Fibroblast of skin of right biceps (primary cell): ENCODE results near the gene PIBF1.
"Not testable (repeated sequence)": the region's sequence is repeated elsewhere in the genome, so short reads cannot be mapped to it uniquely, and the experiment has no call there.

Experiments
- DNase-seq: peaks from one replicate; pipeline ENCODE4 v3.0.0-alpha.2; 2013

PIBF1 gene

DNA sequence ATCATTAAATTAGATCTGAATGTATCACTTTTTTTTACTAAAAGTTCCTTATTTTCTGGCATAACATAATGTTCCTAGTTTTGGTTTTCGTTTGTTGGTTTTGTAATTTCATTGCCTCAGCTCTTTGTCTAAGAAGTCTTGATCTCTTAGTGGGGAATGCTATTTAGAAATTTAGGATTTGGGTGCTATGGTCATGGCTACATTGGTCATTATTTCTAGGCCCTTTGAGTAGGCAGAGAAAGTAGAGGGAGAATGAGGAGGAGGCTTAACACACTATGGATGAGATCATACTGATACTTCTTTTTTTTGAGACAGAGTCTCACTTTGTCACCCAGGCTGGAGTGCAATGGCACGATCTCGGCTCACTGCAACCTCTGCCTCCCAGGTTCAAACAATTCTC is 41.8 kb downstream of the PIBF1 start:
- no peak for DNase-seq

DNA sequence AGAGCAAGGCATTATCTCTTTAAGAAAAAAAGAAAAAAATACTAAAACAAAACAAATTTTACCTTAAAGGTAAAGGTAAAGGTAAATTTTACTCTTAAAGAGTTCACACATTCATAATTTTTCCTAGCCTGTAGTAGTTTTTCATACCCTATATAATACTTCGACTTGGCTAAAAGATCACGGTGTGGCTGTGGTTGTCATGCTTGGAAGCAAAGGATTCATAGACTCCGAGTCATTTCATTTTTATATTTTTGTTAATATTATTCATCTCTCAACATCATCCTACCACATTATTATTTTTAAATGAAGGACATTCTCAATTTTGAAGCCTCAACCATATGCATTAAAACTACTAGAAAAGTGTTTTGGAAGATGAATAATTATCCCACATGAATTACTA is 52.7 kb downstream of the PIBF1 start:
- DNase-seq, result peak; percentile 41

DNA sequence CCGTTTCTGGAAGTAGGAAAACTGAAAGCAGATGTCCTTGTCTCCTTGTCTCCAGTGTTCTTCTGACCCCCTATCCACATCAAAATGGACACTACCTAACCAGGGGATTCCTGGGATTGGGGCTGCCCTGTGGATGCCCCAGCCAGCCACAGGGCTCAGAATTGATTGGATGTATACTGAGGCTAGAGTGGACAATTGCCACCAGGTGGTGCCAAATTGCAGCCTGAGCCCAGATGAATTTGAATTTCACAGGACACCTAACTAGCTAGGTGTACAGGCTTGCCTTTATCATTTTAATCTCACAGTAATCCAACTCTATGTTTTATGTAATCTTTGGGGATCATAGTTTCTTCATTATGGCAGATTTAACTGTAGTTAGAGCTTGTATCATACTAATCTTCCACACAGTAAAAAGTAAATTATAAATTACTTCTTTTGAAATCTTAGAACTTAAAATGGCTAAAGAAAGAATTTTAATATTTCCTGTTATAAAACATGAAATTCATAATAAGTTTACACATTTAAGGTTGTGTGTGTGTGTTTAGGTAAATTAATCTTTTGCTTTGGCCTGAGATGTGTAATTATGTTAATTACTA is 58.0 kb downstream of the PIBF1 start:
- DNase-seq, result peak; percentile 41

DNA sequence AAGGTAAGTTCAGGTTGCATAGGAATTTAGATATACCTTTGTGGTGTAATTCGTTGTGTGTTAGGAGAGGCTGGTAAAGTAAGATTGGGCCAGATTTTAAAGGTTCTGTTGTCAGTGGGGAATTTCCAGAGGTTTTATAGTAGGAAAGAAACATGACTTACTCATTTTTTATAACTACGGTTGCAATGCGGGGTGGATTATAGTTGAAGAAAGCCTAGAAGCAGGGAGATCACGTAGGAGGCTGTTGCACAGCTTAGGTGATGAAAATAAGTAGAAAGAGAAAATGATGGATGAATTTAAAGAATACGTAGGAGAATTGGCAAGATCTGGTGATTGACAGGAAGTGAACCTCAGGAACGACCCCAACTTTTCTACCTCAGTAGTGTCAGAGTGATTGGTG is 61.1 kb downstream of the PIBF1 start:
- no peak for DNase-seq

DNA sequence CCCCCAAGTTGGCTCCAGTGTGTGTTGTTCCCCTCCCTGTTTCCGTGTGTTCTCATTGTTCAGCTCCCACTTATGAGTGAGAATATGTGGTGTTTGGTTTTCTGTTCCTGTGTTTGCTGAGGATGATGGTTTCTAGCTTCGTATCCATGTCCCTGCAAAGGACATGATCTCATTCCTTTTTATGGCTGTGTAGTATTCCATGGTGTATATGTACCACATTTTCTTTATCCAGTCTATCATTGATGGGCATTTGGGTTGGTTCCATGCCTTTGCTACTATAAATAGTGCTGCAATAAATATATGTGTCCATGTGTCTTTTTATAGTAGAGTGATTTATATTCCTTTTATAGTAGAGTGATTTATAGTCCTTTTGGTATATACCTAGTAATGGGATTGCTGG is 63.2 kb downstream of the PIBF1 start:
- DNase-seq, result not testable (repeated sequence)

DNA sequence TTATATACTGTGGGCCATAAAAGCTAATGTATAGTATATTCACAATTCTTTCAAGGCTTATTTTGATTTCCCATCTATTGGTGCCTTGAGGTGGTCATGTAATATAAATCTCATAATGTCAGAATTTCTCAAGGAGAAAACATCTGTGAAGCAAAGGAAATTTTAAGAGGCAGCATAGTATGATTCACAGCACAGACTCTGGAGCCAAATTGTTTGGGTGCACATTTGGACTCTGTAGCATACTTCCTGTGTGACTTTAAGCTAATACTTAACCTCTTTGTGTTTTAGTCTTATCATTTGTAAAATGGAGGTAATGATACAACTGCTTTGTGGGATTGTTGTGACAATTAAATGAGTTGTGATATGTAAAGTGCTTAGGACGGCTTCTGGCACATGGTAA is 67.6 kb downstream of the PIBF1 start:
- peak; percentile 22 for DNase-seq

DNA sequence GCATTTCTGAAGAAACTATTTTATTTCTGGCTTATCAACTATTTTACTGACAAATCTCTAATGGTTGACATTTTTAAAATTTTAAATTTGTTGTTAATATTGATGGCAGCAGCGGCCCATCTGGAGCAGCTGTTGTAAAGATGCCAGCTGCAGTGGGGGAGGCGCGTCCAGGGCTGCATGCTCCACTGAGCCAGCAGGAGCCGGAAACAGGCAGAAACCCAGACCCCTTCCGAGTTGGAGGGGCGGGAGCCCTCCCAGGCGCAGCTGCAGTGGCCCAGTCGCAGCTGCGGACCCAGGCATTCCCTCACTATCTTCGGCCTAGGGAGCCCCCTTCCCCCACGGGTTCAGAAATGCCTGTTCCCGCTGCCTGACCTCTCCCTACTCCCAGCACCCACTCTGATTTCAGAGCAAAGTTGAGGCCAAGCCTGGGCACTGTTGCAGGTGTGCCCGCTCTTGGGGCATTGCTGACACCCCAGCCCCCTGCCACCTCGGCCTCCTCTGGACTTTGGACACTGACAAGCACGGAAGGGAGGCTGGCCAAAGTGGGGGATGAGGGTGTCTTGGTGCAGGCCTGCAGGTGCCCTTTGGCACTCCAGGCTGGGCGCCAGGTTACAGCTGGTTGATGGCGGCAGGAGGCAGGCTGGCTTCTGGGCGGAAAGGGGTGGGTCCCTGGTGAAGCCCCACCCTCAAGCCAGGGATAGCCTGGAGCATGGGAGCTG is 69.2 kb downstream of the PIBF1 start:
- DNase-seq, result no peak

DNA sequence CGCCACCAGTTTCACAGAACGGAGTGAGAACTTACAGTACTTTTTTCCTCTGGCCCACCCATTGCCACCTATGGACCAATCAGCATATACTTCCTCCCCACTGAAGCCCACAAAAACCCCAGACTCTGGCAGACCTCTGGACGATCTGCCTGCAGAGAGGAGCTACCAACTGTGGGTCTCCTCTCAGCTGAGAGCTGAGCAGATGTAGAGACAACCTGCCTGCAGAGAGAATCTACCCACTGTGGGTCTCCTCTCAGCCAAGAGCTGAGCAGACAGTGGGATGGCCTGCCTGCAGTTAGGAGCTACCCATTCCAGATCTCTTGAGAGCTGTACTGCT is 69.7 kb downstream of the PIBF1 start:
- DNase-seq, result no peak

DNA sequence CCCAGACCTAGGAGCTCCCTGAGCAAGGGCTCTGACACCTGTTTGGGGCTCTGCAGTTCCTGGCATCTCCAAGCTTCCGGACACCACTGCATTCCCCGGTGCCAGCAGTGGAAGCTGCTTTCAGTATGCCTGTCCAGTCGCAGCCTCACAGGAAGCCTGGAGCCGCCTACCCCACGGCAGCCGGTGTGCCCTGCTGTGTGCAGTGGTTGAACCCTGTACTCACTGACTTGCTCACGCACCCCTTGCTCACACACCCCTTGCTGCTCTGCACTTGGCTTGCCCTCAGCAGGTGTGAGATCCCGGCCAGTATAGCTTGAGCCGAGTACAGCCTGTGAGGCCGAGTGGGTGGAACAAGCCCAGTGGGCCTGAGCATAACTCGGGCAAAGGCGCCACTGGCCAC is 70.3 kb downstream of the PIBF1 start:
- DNase-seq, result no peak

DNA sequence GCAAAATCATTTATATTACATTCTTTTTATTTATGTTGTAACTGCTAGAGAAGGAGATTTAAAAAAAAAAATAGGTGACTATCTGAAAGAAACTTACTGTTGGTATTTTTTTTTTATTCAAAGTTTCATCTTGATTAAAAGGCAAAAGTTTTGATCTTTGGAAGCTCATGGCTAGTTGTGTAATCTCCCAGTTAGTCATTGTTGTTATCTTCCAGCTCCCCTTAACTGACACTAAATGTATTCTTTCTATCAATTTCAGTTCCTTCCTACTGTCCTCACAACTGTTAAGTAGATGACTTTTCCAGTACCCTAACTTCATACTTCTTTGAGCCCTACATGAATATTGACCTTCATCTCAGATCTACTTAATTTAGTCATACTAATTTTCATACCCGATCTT is 71.1 kb downstream of the PIBF1 start:
- no peak for DNase-seq

DNA sequence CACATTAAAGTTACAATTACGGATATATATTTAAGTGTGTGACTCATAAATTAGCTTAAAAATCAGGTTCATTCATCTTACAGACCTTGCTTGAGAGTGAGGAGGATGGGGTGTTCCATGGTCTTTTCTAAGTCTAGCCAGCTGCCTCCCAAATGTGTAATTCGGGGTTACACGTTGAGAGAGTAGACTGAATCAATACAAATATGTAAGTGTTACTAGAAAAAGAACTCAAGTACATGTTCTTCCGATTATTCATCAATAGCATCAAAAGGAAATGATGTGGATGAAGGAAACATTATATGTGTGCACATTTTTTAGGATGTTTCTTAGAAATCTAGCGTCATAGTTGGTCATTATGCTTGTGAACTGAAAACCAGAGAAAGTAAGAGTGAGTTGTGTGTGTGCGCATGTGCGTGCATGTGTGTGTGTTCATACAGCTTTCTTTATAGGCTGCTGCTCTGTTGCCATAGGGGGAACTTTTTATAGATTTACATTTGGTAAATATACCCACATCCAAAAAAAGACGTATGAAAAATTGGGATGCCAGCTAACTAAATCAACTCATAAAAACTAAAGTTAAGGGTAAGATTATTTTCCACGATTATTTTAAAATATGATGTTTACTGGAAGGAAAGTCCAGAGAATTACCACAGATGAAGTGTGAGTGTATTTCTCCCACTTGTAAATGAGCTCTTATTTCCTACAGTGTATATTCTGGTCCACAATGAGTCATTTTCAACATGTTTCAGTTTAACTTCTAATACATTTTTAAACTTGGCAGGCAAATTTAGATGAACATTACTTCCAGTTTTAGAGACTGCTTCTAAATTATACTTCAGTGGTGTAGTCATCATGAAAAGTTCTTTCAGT is 82.4 kb downstream of the PIBF1 start:
- peak; percentile 64 for DNase-seq

DNA sequence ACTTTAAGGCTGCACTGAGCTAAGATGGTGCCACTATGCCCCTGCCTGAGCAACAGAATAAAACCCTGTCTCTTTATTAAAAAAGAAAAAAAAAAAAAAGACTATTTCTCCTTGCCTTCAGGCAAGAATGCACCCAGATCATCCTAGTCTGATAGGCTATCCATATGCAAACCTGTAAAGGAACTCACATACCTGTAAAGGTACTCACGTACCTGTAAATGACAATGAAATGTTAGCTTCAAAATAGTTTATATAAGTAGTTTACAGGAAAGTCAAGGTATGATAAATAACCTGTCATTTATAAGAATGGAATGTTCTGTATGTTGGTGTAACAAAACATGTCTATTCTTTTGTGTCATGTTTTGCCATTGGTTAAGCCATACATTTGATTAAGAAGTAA is 86.3 kb downstream of the PIBF1 start:
- no peak for DNase-seq

DNA sequence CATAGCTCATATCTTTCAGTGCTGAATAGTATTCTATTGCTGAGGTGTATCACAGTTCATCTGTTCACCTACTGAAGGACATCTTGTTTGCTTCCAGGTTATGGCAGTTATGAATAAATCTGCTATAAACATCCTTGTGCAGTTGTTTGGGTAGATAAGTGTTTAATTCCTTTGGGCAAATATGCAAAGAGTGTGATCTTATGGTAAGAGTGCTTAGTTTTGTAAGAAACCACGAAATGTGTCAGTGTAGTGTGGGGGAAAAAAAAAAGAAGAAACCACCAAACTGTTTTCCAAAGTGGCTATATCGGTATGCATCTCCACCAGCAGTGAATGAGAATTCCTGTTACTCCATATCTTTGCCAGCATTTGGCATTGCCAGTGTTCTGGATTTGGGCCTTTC is 93.3 kb downstream of the PIBF1 start:
- DNase-seq, result peak; percentile 8

DNA sequence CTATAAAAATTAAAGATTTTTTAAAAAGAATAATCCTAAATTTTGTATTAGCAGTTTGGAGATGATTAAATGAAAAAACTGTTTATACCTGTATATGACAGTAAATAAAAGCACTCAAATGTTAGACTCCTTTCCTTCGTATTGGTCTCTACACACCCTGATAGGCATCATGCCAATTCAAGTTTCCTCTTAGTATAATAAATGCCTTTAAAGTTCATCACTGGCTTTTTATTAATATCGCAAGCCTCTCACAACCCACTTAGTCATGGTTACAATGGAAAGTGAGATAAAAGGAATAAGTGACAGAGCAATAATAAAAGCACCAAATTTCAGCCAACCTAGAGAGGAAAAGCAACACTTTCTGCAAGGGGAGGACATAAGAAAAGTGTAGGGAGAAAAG is 102.2 kb downstream of the PIBF1 start:
- no peak for DNase-seq

DNA sequence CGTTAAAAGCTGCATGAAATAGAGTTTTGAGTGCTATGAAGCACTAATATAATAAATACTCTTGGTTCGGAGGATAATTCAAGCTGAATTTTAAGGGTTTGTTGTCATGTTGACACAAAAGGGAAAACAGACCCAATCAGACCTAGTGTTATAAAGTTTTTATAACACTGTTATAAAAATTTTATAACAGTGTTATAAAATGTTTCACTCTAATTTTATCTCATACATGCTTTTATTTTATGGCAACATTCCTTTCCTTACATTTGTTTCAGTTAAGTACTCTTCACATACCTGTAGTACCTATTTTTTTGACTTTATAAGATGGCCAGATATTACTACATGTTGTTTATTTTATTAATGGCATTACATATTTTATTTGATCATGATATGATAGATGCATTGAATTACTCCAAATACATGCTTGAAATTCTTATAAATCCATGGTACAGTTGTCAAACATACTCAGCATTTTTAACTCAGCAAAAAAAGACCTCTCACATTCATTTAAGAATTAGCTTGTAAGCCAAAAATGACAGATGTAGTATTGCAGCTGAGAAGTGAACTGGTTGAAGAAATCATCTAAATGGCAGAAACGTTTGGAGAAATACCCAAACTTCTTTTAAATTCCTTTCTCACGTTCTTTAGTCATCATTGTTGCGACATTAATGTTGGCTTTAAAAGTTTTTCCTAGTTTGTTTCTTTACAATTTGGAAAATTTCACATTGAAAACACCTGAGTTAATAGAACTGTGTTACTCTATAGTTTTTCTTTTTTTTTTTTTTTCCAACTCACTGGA is 104.5 kb downstream of the PIBF1 start:
- peak; percentile 30 for DNase-seq

DNA sequence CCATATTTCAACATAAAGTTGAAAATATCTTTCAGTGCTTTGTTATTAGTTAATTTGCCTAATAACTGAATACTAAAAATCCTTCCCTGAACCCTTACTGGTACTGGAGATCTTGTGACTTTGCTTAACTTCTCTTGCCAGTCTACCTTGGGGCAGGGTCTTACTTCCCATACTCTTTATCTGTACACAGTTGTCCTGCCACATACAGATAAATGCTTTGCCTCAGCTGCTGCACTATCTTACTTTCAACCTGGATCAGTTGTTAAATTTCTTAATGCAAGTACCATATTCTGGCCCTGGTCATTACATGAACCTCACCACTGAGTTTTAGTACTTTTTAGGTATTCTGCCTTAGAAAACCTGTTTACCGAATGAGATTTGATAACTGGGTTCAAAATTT is 107.6 kb downstream of the PIBF1 start:
- DNase-seq, result no peak

DNA sequence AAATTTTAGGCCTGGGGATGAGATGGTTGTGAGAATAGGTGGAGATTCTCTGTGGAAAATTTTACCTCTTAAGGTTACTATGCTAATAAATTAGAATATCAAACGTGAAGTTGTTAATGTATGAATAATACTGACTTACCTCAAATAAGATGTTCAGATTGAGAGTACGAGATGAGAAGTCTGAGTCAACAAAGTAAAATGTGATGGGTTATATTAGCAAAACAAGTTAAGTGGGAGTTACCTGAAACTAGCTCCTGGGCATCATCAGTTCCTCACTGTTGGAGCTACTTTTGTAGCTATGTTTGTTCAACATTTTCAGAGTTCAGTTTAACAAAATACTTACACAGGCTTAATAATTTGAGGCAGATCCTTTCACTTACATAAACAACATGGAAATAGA is 108.6 kb downstream of the PIBF1 start:
- no peak for DNase-seq

DNA sequence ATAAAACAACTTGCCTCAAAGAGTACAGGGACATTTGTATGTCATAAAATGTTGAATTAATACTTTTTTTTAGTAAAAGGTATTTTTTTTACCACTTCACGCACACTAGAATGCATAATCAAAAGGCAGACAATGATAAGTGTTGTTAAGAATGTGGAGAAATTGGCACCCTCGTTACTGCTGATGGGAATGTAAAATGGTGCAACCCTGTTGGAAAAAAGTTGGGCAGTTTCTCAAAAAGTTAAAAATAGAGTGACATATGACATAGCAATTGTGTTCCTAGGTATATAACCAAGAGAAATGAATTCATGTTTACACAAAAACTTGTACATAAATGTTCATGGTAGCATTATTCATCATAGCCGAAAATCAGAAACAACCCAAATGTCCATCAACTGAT is 109.5 kb downstream of the PIBF1 start:
- no peak for DNase-seq

DNA sequence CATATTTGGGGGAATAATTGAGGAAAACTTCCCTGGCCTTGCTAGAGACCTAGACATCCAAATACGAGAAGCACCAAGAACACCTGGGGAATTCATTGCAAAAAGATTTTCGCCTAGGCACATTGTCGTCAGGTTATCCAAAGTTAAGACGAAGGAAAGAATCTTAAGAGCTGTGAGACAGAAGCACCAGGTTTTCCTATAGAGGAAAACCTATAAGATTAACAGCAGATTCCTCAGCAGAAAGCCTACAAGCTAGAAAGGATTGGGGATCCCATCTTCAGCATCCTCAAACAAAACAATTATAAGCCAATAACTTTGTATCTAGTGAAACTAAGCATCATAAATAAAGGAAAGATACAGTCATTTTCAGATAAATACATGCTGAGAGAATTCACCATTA is 114.9 kb downstream of the PIBF1 start:
- no peak for DNase-seq

DNA sequence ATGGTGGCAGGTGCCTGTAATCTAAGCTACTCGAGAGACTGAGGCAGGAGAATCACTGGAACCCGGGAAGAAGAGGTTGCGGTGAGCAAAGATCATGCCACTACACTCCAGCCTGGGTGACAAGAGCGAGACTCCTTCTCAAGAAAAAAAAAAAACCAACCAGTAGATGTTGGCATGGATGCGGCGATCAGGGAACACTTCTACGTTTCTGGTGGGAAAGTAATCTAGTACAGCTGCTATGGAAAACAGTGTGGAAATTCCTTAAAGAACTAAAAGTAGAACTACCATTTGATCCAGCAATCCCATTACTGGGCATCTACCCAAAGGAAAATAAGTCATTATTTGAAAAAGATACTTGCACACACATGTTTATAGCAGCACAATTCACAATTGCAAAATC is 119.6 kb downstream of the PIBF1 start:
- not testable (repeated sequence) for DNase-seq

DNA sequence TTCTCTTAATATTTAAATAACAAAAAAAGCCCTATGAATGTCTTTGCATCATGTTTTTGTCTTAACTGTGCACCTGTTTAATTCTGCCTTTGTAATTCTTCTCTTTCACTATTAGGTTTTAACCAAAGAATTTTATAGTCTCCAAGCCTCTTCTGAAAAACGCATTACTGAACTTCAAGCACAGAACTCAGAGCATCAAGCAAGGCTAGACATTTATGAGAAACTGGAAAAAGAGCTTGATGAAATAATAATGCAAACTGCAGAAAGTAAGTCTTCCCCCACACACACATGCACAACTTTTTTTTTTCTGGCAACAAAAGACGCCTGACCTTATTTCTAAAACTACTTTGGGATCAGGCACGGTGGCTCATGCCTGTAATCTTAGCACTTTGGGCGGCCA is 126.5 kb downstream of the PIBF1 start:
- DNase-seq, result no peak

DNA sequence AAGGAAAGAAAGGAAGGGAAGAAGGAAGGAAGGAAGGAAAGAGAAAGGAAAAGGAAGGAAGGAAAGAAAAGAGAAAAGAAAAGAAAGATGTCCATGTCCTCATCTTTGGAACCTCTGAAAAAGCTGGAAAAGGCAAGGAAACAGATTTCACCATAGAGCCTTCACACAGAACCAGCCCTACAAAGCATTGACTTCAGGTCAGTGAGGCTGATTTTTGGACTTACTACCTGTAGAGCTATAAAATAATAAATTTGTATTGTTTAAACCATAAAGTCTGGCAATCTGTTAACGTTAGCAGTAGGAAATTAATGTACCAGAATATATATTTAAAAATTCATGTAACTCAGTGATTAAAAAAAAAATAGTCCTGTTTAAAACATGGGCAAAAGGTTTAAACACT is 130.0 kb downstream of the PIBF1 start:
- no peak for DNase-seq

DNA sequence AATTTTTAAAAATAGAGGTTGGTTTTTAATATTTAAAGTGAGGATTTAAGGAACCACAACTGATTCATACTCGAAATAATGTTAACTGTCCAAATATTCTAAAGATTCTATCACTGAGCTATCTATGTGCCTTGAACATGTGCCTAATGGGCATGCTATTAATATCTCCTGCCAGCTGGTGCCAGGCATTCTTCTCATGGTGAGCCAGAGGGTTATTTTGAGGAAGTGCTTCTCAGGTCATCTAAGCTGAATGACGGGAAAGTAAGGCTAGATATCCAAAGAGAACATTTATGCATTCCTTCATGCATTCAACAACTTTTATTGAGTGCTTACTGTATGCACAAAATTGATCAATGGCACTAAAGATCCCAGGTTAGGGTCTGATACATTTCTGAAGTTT is 138.2 kb downstream of the PIBF1 start:
- peak; percentile 27 for DNase-seq
